GM13977 (cell line): ENCODE results near the gene PBX3.

ENCODE experiments used
- DNase-seq: peaks from one replicate; pipeline ENCODE4 v3.0.0; 2012; ENCODE audit warnings: low spot score
- CTCF ChIP-seq: IDR thresholded peaks from 2 replicates; pipeline ENCODE4 v1.5.1; 2012; ENCODE audit warnings: mild to moderate bottlenecking, control low read depth; ENCODE audit not compliant: insufficient read depth; ENCODE audit errors: extremely low read depth, missing control alignments
- in situ Hi-C: fragments of 300-500 bp; cut with MboI; formaldehyde crosslinking; loops from one replicate; pipeline ENCODE4 v1.12.0; 2022; ENCODE audit warnings: low sequenced_read_pairs, low pct_unique_long_range_greater_than_20kb, mixed read lengths, inconsistent platforms; ENCODE audit not compliant: unreplicated experiment

The PBX3 gene

GRCh38 chr9:125896404-125896803, 149.2 kb downstream of the PBX3 start:
- DNase-seq: no peak
- in situ Hi-C loops: no loop called here

GRCh38 chr9:125896964-125897363, 149.8 kb downstream of the PBX3 start:
- in situ Hi-C loops: no loop called here

More at GRCh38 chr9:125896404-125896803, 149.2 kb downstream of the PBX3 start:
- no peak for TF ChIP-seq CTCF

GRCh38 chr9:125897481-125897880, 150.3 kb downstream of the PBX3 start:
- in situ Hi-C loops: no loop called here
- DNase-seq: no peak
- TF ChIP-seq CTCF: no peak

More at GRCh38 chr9:125896964-125897363, 149.8 kb downstream of the PBX3 start:
- no peak for TF ChIP-seq CTCF
- no peak for DNase-seq

GRCh38 chr9:125902214-125902613, 155.0 kb downstream of the PBX3 start:
- no peak for TF ChIP-seq CTCF
- no peak for DNase-seq
- in situ Hi-C loops: no loop called here

- DNase-seq: no peak
- in situ Hi-C loops: no loop called here
- TF ChIP-seq CTCF: no peak
These were observed 155.8 kb downstream of the PBX3 start for GRCh38 chr9:125902831-125903512.

- no peak for TF ChIP-seq CTCF
- no peak for DNase-seq
- in situ Hi-C loops: no loop called here
These were observed 157.1 kb downstream of the PBX3 start for GRCh38 chr9:125904155-125904851.
